Panc1 (cell line): Measurements from ENCODE around the gene CTNND1. TPM values are rescaled to one million over a fixed set of nuclear protein-coding genes. Genes with fewer than 3 reads are reported as not detected.

Experiments used
- ATAC-seq: fragments of 200-7000 bp; cut with Tn5 transposase; 2 replicates; pipeline ENCODE4 v1.9.1; 2020; ENCODE audit warnings: mild to moderate bottlenecking, moderate library complexity
- BruUV-seq: library from RNA; stranded (reverse); fragments of 400-500 nt; replicated peaks from 2 replicates; lab custom pipeline; 2021; lab: Mats Ljungman, UMichigan
- CTCF ChIA-PET: fragments of 300-600 bp; sonication (Branson Sonifier 250); formaldehyde crosslinking; loops from one replicate; lab custom pipeline; 2022; ENCODE audit warnings: antibody characterized with exemption; lab: Charles Lee
- POLR2A ChIA-PET: fragments of 300-600 bp; sonication (Branson Sonifier 250); formaldehyde crosslinking; loops from one replicate; lab custom pipeline; 2022; ENCODE audit warnings: antibody characterized with exemption; lab: Charles Lee
- DNase-seq: peaks from one replicate; pipeline ENCODE4 v3.0.0-alpha.2; 2010; ENCODE audit warnings: low read depth, low spot score
- H3K27ac ChIP-seq: 2 replicates; pipeline ENCODE4 v1.5.1; 2011; ENCODE audit warnings: mild to moderate bottlenecking, low read length, inconsistent platforms
- H3K27me3 ChIP-seq: fragments of 200-500 bp; sonication (Bioruptor generic); 2 replicates; pipeline ENCODE4 v1.6.0; 2014; ENCODE audit warnings: low read length, inconsistent platforms; ENCODE audit not compliant: control insufficient read depth, insufficient read depth
- H3K36me3 ChIP-seq: fragments of 200-500 bp; sonication (Bioruptor generic); 2 replicates; pipeline ENCODE4 v1.5.1; 2014; ENCODE audit warnings: inconsistent platforms, mild to moderate bottlenecking, low read length, moderate library complexity; ENCODE audit not compliant: control insufficient read depth, insufficient read depth
- H3K4me1 ChIP-seq: 2 replicates; pipeline ENCODE4 v1.5.1; 2011; ENCODE audit warnings: inconsistent platforms, mild to moderate bottlenecking, low read length, moderate library complexity; ENCODE audit not compliant: control insufficient read depth, insufficient read depth
- H3K4me3 ChIP-seq, 2 experiments: 2 replicates each; pipeline ENCODE4 v1.5.1; 2011 to 2012; ENCODE audit warnings: low read depth in 2 of 2, low read length in 2 of 2, mild to moderate bottlenecking in 2 of 2, inconsistent platforms in 1 of 2, moderate library complexity in 1 of 2
- H3K9me3 ChIP-seq: fragments of 200-500 bp; sonication (Bioruptor generic); 2 replicates; pipeline ENCODE4 v1.5.1; 2014; ENCODE audit warnings: low read depth, mild to moderate bottlenecking, inconsistent platforms, low read length, moderate library complexity; ENCODE audit not compliant: control insufficient read depth, insufficient read depth
- POLR2AphosphoS5 ChIP-seq: IDR thresholded peaks from 2 replicates; pipeline ENCODE4 v1.6.1; 2012; ENCODE audit warnings: mild to moderate bottlenecking, low read depth, low read length, moderate library complexity
- REST ChIP-seq, 2 experiments: IDR thresholded peaks; 2 replicates each; pipeline ENCODE4 v1.6.1; 2011 to 2012; ENCODE audit warnings: low read depth in 2 of 2, control low read depth in 1 of 2, low read length in 1 of 2, mild to moderate bottlenecking in 1 of 2, moderate library complexity in 1 of 2; ENCODE audit not compliant: insufficient read depth in 1 of 2
- SIN3A ChIP-seq: IDR thresholded peaks from 2 replicates; pipeline ENCODE4 v1.6.1; 2012; ENCODE audit warnings: low read depth, mild to moderate bottlenecking, low read length, moderate library complexity, borderline replicate concordance; ENCODE audit not compliant: insufficient read depth
- TCF7L2 ChIP-seq: IDR thresholded peaks from 2 replicates; pipeline ENCODE4 v1.6.1; 2011; ENCODE audit warnings: mild to moderate bottlenecking, low read depth, low read length, inconsistent platforms
- in situ Hi-C: cut with HindIII; loops from 2 replicates; pipeline ENCODE4 v1.10.0; 2016; ENCODE audit warnings: low sequenced_read_pairs, low pct_unique_long_range_greater_than_20kb
- intact Hi-C: fragments of 100-400 bp; cut with micrococcal nuclease; formaldehyde crosslinking; loops from one replicate; pipeline ENCODE4 v1.10.0; 2022; ENCODE audit not compliant: unreplicated experiment
- total RNA-seq: library from RNA; stranded (reverse); gene quantifications from one replicate; pipeline ENCODE4 v1.2.1, GENCODE V29; 2021; ENCODE audit not compliant: unreplicated experiment
- TF ChIP-seq, protein P1 (sequence below): fragments of 450-650 bp; IDR thresholded peaks from 2 replicates; pipeline ENCODE4 v1.5.1; 2017; ENCODE audit warnings: mild to moderate bottlenecking

The CTNND1 gene
- total RNA-seq, 1 experiment from 2014 or later, result 189 TPM

DNA sequence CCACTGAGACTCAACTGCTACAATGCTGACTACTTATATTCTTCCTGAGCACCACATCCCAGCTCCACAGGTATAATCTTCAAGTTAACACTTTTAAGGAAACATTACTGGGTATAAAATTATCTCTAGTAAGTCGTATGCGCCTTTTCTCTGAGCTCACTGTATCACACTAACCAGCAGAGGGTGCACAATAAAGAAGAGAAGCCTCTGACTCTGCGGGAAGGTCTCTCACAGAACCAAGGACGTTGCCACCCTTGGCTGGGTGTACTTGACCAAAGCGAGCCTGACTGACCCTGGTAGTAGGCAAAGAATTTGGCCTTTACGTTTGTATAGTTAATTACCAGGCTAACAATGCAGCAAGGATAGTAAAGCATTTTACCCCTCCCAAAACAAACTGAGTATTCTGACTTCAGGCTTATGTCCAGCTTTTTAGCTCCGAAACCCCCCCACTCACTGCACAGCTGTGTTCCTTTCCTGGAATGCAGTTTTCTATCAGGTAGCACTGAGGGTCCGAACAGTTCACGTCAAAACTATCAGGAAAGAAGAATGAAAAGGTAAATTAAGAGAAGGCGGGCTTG, 9.8 kb upstream of the CTNND1 start, which contains the start of gene BTBD18:
Gene BTBD18 (minus strand): TSS at position 144 of the 578 bp plus-strand sequence. CDS start 631 bp downstream, outside the sequence.
- DNase-seq, result no peak
- ChIA-PET POLR2A (interaction anchor here (0.5 to 1.6 kb wide), 2 partner anchors 9 to 32 kb away, joined by 4 to 6 read pairs; partner anchors contain the start of gene CTNND1), CTCF (interaction anchor here (1.1 to 2.0 kb wide), 4 partner anchors 9 to 535 kb away, joined by 3 to 34 read pairs (median 4); no protein-coding TSS in a partner anchor)
- Histone ChIP-seq H3K4me3 (no peak within 1 kb of the TSS), H3K27me3 (no peaks in the 10 kb centered on the region), H3K4me1 (no peaks in the 10 kb centered on the region; the same call in 1 of the 2 replicates), H3K36me3 (no peaks in the 10 kb centered on the region), H3K27ac (peak within 1 kb of the TSS; percentile 12; the same call in 1 of the 2 replicates), H3K9me3 (no peaks in the 10 kb centered on the region)
- BruUV-seq, result no TSS peak
- in situ Hi-C loops, result no loop called here
- TF ChIP-seq POLR2AphosphoS5, result no peak
- TF ChIP-seq REST (IDR thresholded peaks at IDR 0.05; ENCODE audit: insufficient read depth in 1 of 2, low read depth in 2 of 2, low read length in 1 of 2), result no peak
- TF ChIP-seq TCF7L2, result no peak
- TF ChIP-seq, protein P1, sequence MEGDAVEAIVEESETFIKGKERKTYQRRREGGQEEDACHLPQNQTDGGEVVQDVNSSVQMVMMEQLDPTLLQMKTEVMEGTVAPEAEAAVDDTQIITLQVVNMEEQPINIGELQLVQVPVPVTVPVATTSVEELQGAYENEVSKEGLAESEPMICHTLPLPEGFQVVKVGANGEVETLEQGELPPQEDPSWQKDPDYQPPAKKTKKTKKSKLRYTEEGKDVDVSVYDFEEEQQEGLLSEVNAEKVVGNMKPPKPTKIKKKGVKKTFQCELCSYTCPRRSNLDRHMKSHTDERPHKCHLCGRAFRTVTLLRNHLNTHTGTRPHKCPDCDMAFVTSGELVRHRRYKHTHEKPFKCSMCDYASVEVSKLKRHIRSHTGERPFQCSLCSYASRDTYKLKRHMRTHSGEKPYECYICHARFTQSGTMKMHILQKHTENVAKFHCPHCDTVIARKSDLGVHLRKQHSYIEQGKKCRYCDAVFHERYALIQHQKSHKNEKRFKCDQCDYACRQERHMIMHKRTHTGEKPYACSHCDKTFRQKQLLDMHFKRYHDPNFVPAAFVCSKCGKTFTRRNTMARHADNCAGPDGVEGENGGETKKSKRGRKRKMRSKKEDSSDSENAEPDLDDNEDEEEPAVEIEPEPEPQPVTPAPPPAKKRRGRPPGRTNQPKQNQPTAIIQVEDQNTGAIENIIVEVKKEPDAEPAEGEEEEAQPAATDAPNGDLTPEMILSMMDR, result peak; percentile 81
- TF ChIP-seq SIN3A, result no peak
- intact Hi-C loops, result loop anchor here (1.0 kb wide), 1 partner anchor 49 kb away; no protein-coding TSS in a partner anchor
- peak; percentile 91 for ATAC-seq

DNA sequence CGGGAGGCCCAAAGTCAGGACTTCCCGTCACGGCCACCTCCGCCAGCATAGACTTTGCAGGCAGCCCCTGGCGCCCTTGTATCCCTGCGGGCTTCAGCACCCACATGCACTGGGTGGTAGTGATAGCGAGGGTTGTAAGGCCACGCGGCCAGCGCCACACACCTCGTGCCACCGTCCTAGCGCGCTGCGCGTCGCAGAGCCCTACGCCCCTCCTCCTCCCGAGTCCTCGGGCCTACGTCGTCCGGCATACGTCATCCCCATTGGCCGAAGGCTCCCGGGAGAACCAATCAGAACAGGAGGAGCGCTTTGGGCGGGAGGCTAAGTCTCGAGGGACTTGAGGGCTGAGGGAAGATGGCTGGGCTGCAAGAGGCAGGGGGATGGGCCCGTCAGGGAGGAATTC, 8.6 kb upstream of the CTNND1 start:
- TF ChIP-seq REST (IDR thresholded peaks at IDR 0.05; ENCODE audit: insufficient read depth in 1 of 2, low read depth in 2 of 2, low read length in 1 of 2) (no peak), TCF7L2 (no peak)
- in situ Hi-C loops, result no loop called here
- ChIA-PET CTCF (no interaction called here), POLR2A (no interaction called here)
- Histone ChIP-seq H3K36me3 (no peaks in the 10 kb centered on the region), H3K27ac (no peak overlapping the region), H3K27me3 (no peaks in the 10 kb centered on the region), H3K4me3 (no peak overlapping the region), H3K4me1 (no peaks in the 10 kb centered on the region; the same call in 1 of the 2 replicates), H3K9me3 (no peaks in the 10 kb centered on the region)
- BruUV-seq, result no TSS peak
- DNase-seq (no peak), ATAC-seq (no peak)
- intact Hi-C loops, result no loop called here
